Islet precursor cell (in vitro differentiated cells): ENCODE results near the gene IGFBPL1.
"Not testable (repeated sequence)": the region's sequence is repeated elsewhere in the genome, so short reads cannot be mapped to it uniquely, and the experiment has no call there.

ENCODE experiments used
- DNase-seq: peaks from one replicate; pipeline ENCODE4 v3.0.0-alpha.2; 2018

Gene IGFBPL1

DNA sequence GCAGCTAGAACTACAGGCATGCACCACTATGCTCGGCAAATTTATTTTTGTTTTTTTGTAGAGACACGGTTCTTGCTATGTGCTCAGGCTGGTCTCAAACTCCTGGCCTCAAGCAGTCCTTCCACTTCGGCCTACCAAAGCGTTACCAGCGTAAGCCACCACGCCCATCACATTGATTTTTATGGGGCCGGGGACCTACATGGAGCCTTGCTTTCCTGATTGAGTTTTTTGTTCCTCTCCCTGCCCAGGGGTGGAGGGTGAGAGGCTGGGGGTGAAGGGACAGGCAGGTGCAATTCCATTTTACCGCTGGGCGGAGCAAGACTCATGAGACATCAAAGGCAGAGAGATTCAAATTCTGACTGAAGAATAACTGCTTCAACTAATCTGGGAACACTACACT is 29.8 kb downstream of the IGFBPL1 start:
- DNase-seq = no peak

DNA sequence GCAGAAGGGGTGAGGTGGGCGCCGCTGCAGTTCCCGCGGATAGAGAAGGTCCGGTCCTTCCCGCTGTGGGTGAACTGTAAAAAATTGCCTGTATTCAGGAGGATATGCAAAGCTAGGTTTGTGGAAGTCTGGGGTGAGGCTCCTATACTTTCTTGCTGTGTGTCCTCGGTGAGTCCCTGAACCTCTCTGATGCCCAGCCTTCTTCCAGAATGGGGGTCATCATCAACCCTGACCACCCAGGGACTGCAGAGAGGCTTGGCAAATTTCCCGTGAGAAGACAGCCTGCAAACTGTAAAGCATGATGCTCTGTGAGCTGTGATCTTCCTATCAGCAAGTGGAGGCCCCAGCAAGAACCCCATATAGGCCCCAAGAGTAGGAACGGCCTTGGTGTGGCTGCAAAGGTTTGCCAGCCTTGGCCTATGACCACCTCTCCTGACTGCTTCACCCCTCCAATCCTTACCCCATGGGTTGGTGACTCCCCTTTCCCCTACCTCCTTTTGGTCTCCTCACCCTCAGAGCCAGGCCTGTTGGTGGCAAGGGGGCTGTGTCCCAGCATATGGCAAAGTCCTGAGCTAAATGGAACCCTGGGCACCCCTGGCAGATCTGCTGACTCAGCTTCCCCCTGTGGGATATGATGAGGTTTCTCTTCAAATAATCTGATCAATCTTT is 31.0 kb downstream of the IGFBPL1 start:
- no peak for DNase-seq

DNA sequence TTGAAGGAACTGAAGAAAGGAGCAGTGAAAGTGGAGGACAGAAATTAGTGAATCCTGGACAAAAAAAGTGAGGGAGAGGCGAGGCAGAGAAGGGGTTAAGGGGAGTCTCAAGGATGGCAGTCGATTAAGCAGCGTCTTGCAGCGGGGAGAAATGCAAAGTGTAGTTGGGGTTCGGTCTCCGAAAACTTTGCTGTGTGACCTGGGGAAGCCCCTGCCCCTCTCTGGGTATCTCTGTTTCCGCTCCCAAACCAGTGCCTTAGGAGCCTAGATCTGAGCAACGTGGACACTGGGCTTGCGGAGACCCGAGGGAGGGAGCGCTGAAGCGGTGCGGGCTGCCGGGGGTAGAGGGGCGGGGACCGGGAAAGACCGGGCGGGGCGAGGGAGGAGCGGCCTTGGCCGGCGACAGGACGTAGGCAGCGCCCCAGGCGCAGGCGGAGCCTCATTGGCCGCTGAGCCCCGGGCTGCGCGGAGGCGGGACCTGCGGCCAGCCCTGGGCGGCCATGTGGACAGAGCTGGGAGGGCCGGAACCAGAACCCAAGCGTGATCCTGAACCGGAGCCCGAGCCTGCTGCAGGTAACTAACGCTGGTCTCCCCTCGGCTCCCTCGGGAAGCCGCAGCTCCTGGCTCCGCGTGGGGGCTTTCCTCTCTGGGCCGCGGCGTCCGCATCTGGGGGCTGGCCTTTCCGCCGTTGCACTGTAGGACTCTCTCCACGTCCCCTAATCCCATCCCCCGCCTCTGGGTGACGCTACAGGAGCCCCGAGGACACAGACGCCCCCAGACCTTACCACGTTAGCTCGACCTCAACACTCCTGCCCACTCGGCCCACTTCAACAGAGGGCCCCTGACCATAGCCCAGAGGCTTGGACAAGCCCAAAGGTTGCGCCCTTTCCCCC is 31.8 kb downstream of the IGFBPL1 start, which contains the start of gene ALDH1B1:
TSS of gene ALDH1B1 (plus strand) at position 468 of the 893 bp plus-strand sequence. CDS start 3,047 bp downstream, outside the sequence.
- peak; percentile 94 for DNase-seq

DNA sequence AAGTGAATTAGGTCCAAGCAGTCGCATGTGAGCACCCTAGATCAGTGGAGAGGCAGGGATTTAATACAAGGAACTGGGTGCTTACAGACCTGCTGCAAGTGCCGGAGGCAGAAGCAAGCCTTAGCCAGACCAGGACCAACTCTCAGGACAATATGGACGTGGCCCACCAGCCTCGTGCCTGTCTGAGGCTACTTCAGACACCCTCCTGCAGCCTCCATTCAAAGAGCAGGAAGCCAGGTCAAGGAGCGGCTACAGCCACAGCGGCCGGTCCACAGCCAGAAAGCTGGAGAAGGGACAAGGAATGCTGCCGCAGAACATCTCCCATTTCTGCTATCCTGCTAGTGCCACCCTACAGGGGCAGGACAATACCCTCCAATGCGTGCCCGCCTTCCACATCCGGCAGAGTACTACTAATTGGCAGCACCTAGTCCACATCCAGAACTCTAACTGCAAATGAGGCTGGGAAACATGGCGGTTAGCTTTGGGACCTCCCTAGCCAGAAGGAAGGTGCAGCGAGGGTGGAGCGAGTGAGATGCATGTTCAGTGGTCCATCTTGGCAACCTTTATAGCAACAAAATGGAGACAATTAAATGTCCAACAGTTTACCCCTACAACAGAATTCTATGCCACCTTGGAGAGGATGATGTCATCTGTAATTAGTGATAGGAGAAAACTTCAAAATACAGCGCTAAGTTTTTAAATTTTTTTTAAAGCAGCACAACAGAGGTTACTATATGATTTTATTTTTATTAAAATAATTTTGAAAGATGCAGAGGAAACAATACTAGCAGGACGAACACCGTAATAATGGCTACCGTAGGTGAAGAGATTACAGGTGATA is 32.8 kb downstream of the IGFBPL1 start:
- no peak for DNase-seq

DNA sequence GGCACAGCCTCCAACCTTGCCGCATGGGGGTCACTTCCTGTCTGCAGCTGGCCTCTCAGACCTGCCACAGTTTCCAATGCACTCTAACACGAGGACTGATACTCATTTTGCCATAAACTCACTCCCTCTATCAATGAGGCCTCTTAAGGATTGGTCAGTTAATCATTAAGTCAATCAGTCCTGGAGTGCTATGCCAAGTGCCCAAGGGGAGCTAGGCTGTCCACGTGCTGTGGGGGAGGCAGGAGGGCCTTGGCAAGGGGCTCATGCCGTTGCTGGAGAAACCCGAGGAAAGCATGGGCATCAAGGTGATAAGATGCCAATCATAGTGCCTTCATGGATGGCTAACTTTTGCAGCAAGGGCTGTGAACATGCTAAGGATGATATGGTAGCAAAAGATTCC is 33.4 kb downstream of the IGFBPL1 start:
- DNase-seq = no peak

DNA sequence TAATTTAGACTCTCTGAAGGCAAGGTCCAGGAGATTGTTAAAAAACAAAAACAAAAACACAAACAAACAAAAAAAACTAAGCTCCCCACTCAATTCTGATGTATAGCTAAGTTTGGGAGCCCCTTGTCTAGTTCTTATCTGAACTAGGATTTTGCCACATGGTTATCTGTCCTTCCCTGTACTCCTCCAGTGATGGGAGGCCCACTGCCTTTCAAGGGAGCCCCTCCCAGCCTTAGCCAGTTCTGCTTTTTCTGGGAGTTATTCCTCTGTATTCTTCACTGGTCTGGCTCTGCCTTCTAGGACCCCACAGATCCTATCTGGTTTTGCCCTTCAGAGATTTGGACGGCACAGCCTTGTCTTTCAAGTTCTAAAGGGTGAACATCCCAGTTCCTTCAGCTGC is 33.8 kb downstream of the IGFBPL1 start:
- DNase-seq = no peak

DNA sequence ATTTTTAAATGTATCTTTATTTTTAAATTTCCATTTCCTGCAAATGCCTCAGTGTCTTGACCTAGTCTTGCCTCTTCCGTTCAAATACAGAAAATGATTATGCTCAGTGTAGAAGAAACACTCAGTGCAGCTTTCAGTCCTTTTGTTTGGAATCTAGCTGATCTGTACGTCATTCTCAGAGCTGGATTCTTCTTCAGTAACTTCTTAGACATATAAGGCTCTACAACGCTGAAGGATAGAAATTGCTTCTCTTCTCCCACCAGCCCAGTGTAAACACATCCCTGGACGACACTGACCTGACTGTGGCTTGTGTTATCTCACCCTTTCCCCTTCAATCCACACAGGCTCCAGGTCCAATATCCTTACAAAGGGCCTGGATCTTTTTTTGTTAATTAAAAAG is 34.9 kb downstream of the IGFBPL1 start:
- DNase-seq = no peak

DNA sequence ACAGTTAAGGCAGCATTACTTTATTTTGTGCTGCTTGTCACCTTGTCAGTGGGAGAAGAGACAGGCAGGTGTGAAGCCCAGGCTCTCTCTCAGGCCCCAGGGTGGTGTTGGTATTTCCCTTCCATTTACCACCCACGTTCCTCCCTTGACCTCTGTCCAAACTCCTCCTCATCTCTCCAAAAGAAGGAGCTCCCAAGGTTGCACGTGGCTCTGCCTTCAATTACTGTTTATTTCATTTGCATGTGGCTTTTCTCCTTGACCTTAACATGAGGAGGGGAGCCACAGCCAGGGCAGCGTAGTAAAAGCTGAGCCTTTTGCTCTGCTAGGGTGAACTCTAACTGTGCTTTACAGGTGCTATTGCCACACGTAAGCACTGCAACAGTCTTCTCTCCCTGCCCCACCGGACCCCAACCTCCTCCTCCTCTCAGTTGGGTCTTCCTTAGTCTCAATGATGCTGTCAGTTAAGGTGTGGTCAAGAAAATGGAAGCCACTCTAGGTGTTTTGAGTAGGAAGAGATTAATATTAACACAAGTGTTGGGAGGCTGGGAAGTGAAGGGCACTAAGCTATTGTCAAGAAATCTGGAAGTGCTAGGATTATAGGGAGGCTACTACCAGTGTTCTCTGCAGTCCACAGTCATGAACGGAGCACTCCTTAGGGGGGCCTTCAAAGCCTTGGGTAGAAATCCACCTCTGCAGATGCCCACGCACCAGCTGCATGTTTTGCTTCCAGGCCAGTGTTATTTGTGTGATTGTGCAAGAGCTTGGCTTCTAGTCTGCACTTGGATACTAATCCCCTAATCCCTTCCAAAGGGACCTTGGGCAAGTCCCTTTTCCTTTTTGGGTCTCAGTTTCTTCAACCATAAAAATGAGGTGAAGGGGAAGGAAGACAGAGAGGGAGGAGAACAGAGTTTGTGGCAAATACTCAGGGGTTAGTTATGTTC is 35.7 kb downstream of the IGFBPL1 start:
- no peak for DNase-seq

DNA sequence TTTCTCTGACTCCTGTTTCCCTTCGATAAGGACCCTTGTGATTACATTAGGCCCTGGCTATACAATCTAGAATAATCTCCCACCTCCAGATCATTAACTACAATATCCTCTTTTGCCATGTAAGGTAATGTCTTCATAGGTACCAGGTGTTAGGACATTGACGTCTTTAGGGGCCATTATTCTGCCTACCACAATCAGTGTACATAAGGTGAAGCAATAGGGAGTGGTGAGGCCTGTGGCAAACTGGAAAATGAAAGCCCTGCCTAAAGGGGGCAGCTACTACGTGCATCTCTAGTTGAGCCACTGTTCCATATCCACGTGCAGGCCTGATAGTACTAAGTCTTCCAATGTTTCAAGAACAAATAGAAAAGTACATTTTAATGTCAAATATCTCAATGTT is 36.5 kb downstream of the IGFBPL1 start:
- DNase-seq = no peak

DNA sequence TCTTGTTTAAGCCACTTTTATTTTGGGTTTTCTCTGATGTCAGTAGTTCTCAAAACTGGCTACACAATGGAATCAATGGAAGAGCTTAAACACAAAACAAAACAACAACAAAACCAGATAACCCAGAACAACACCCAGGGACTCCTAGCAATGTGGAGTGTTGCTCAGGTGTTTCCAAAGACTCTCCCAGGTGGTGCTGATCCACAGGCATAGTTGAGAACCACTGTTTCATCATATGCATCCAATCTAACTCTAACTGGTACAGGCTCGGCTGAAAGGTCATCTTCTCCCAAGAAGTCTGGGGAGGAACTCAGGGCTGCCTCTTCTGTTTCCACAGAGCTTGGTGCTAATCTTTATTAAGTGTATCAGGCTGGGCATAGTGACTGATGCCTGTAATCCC is 37.2 kb downstream of the IGFBPL1 start:
- no peak for DNase-seq

DNA sequence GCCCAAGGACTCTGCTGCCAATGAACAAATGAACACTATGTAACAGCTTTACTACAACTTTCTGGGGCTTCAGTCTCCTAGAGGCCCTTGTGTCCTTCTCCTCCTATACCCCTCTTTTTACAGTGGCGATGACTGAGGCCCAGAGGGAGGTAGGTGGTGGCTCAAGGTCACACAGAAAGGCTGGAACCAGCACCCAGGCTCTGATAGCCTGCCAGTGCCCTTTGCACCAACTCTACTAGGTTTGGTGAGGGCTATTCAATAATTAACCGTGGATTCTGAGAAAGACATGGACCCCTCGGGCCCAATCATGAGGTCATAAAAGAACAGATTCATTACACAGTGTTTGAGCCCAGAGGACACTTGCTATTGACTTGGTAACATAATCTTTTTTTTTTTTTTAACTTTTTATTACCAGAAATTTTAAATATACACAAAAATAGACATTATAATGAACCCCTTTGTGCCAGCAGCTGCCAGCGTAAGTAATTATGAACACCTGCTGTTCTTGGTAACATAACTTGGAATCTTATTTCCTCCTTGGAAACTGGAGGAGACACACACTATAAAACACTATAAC is 37.8 kb downstream of the IGFBPL1 start:
- DNase-seq = no peak

DNA sequence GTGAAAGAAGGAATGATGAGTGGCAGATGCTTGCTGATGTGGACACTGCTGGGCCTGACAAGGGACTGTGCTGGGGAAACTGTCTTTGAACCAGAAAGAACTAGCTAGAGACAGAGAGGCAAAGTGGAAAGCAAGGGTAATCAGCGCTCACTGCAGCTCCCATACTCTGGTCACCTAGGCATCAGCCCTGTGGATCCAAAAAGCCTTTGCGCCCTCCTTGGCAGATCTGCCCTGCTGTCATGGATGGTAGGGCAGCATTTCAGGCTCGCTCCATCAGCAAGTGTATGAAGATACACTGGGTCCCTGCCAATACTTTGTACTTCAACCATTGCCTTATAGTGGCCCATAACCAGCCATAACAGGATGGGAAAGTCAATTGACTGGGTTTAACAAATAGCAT is 38.4 kb downstream of the IGFBPL1 start:
- DNase-seq = no peak

DNA sequence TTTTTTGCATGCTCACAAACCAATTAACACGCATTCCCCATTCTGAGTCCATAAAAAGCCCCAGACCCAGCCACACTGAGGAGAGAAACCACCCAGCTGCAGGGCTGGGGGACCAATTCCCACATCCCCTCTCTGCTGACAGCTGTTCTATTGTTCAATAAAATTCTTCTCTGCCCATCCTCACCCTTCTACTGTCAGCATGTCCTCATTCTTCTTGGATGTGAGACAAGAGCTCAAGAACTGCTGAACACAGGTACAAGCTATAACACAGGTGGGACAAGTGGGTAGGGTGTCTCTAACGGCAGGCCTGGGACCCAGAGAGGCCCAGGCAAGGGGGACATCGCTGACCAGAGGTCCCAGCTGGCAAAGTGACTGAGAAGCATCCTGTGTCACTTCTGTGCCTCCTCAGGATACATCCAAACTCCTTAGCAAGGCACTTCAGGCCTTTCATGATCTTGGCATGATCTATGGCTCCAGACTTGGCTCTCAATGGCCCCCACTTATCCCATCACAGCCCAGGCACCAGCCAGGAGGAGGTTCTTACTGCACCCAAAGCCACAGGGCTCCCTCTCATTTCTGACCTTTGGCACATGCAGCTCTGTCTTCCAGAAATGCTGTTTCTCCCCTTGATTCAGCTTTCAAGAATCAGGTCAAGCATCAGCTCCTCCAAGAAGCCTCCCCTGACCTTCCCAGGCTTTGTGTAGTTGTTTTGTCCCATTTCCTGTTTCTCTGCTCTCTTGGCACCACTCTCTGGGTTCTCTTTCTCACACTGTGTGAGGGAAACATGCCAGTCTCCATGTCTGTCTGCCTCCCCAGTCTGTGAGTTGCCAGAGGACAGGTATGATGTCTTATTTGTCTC is 39.0 kb downstream of the IGFBPL1 start:
- DNase-seq = no peak

DNA sequence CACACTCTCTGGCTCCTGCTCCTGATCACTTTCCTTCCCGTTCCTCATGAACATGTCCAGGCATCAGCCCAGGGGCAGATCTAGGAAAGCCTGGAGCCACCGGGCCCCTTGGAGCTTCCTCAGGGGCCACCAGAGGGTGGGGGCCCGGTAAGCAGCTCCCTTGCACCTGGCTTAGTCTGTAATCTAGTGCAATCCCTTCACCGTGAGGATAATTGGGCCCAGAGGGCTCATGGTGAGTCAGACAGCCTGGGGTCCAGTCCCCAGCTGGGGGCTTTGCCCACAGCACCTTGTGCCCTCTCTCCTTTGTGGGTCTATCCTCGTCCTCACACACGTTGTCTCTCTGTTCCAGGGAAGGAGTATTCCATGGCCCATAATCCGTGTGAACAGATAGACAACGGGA is 42.1 kb downstream of the IGFBPL1 start:
- DNase-seq = peak; percentile 40

DNA sequence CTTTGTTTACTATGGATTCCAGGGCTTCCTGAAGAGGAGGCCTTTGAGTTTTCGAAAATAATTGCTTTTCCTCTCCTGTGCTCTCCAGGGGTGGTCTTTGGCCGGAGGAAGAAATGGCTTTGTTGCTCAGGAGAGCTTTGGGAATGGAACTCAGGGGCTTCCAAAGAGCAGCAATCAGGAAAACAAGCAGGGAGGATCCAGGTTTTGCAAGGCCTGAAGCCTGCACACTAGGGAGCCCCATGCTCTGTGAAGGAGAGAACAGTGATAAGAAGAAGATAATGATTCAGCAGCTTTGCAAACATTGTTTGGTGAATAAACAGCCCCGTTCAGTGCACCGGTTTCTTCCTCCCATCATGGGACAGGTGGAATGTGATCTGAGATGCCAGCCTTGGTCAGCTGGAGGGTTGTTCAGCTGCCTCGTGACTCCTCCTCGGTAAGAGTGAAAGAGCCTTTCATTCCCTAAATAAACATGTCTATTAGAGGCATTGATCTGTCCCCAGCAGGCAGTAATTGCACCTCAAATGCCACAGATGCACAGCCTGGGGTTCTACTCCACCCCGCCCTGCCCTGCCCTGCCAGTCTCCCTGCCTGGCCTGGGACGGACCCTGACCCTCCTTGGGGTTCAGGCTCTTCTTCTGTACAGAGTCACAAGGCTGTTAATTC is 43.3 kb downstream of the IGFBPL1 start:
- no peak for DNase-seq

DNA sequence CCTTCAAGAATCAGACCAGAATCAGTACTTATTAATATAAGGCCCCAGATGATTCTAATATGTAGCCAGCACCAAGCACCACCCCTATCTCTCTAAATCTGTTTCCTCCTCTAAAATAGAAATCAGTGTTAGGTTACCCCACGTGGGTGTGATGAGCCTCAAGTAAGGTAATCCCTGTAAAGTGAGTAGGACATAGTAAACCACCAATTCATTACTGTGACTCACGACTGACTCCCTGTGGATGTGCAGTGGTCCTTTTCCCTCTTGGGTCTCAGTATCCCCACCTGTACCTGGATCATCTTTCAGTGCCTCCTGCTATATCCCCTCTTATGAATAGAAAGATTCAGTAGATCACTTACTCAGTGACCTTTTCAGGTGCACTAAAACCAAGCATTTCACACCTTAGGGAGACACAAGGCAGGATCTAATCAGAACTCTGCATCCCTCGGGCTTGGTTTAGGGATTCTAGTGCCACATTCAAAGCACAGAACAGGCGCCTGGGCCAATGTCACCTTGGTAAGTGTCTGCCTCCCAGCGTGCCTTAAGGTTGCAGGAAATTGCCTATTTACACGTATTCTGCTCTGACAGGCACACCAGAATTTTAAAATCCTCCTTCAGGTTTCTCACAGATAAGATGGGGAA is 43.9 kb downstream of the IGFBPL1 start:
- no peak for DNase-seq

DNA sequence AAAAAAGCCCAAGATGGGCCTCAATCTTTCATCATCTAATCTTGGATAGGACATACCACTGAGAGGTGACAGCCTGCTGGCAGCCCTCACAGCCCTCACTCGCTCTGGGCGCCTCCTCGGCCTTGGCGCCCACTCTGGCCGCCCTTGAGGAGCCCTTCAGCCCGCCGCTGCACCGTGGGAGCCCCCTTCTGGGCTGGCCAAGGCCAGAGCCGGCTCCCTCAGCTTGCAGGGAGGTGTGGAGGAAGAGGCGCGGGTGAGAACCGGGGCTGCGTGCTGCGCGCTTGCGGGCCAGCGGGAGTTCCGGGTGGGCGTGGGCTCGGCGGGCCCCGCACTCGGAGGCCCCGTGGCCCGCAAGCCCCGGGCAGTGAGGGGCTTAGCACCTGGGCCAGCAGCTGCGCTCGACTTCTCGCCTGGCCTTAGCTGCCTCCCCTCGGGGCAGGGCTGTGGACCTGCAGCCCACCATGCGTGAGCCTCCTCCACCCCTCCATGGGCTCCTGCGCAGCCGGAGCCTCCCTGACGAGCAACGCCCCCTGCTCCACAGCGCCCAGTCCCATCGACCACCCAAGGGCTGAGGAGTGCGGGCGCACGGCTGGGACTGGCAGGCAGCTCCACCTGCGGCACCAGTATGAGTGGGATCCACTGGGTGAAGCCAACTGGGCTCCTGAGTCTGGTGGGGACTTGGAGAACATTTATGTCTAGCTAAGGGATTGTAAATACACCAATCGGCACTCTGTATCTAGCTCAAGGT is 46.7 kb downstream of the IGFBPL1 start:
- DNase-seq = not testable (repeated sequence)

DNA sequence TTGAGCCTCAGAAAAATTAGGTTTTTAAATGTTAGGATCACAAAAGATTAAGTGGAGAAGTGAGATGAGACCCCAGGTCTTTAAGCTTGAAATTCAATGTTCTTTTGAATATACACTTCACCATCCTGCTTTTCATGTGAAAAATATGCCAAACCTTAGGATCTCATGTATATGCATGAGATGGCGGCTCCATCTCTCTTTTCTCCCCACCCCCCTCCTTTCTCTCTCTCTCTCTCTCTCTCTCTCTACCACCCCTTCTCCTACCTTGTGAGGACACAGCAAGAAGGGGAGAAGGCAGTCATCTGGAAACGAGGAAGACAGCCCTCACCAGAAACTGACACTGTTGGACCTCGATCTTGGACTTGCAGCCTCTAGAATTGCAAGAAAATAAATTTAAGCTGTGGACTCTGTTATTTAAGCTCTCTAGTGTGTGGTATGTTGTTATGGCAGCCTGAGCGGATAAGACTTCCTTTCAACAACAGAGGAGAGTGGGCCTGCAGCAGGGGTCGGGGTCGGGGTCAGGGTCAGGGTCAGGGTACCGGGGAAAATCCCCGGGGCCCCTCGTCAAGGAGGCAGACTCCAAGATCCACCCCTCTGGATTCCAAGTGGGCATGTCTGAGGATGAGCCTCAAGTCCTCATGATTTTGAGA is 48.1 kb downstream of the IGFBPL1 start:
- no peak for DNase-seq
